NB4 (cell line): Measurements from ENCODE around the gene KAZN.

Experiments
- DNase-seq: peaks from one replicate; pipeline ENCODE4 v3.0.0; 2010; ENCODE audit warnings: low read depth
- H3K4me3 ChIP-seq: one replicate; pipeline ENCODE4 v1.5.1; 2011; ENCODE audit warnings: mild to moderate bottlenecking, low read depth, low read length, moderate library complexity
- MYC ChIP-seq: IDR thresholded peaks from 2 replicates; pipeline ENCODE4 v1.6.1; 2011; ENCODE audit warnings: low read depth, low read length
- POLR2A ChIP-seq: IDR thresholded peaks from 2 replicates; pipeline ENCODE4 v1.6.1; 2011; ENCODE audit warnings: mild to moderate bottlenecking; ENCODE audit not compliant: insufficient read length; ENCODE audit errors: extremely low read depth
- TF ChIP-seq, protein P1 (sequence below): IDR thresholded peaks from 2 replicates; pipeline ENCODE4 v1.6.1; 2011; ENCODE audit warnings: low read depth, low read length
- TF ChIP-seq, protein P2 (sequence below): IDR thresholded peaks from one replicate; pipeline ENCODE4 v1.5.1; 2012; ENCODE audit warnings: low read depth, low read length

The KAZN gene

DNA sequence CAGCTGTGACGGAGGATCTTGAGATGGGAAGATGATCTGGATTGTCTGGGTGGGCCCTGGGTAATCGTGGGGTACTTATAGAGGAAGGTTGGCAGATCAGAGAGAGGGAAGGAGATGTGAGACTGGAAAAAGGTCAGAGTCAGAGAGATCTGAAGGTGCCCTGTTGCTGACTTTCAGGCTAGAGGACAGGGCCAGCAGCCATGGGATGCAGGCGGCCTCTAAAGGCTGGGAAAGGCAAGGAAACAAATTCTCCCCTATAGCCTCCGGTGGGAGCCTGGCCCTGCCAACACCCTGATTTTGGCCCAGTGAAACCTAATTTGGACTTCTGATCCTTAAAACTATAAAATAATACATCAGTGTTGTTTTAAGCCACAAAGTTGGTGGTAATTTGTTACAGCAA lies 401.5 kb downstream of the KAZN start:
- H3K4me3 ChIP-seq: no peak overlapping the region
- DNase-seq: no peak
- TF ChIP-seq, protein P1, sequence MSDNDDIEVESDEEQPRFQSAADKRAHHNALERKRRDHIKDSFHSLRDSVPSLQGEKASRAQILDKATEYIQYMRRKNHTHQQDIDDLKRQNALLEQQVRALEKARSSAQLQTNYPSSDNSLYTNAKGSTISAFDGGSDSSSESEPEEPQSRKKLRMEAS: no peak
- TF ChIP-seq POLR2A (no peak), MYC (no peak)
- TF ChIP-seq, protein P2, sequence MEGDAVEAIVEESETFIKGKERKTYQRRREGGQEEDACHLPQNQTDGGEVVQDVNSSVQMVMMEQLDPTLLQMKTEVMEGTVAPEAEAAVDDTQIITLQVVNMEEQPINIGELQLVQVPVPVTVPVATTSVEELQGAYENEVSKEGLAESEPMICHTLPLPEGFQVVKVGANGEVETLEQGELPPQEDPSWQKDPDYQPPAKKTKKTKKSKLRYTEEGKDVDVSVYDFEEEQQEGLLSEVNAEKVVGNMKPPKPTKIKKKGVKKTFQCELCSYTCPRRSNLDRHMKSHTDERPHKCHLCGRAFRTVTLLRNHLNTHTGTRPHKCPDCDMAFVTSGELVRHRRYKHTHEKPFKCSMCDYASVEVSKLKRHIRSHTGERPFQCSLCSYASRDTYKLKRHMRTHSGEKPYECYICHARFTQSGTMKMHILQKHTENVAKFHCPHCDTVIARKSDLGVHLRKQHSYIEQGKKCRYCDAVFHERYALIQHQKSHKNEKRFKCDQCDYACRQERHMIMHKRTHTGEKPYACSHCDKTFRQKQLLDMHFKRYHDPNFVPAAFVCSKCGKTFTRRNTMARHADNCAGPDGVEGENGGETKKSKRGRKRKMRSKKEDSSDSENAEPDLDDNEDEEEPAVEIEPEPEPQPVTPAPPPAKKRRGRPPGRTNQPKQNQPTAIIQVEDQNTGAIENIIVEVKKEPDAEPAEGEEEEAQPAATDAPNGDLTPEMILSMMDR: no peak

DNA sequence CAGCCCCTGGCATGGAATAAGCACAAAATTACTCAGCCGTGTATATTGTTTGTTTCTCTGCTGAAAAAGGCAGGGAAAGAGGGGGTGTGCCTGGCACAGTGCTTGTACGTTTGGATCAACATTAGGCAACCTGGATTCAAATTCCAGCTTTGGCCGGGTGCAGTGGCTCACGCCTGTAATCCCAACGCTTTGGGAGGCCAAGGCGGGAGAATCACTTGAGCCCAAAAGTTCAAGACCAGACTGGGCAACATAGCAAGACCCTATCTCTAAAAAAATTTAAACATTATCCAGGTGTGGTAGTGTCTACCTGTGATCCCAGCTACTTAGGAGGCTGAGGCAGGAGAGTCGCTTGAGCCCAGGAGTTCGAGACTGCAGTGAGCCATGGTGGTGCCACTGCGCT lies 402.2 kb downstream of the KAZN start:
- DNase-seq: no peak
- TF ChIP-seq MYC: no peak
- no peak for TF ChIP-seq POLR2A
- TF ChIP-seq, protein P1: no peak
- TF ChIP-seq, protein P2: no peak
- H3K4me3 ChIP-seq: no peak overlapping the region

DNA sequence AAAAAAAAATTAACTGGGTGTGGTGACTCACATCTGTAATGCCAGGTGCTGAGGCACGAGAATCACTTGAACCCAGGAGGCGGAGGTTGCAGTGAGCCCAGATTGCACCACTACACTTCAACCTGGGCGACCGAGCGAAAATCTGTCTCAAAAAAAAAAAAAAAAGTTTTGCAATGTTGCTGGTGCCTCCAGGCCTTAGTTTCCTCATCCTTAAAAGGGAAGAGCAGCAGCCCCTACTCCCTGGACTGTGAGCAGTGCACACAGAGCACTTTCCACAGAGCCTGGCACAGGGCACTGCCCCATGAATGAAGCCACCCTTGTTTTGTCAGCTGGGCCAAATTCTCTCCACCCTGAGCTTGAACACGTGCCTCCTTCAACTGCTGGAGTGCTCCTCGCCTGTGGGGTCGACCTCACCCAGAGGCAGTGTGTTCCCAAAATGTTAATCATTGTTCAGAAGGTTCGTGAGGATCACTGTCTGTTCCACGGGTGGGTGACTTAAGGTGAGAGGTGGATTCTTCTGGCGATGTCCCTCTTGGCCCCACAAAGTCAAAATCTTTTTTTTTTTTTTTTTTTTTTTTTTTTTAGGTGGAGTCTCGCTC lies 402.9 kb downstream of the KAZN start:
- TF ChIP-seq, protein P2: no peak
- TF ChIP-seq, protein P1: no peak
- TF ChIP-seq MYC (no peak), POLR2A (no peak)
- no peak overlapping the region for H3K4me3 ChIP-seq
- DNase-seq: no peak

DNA sequence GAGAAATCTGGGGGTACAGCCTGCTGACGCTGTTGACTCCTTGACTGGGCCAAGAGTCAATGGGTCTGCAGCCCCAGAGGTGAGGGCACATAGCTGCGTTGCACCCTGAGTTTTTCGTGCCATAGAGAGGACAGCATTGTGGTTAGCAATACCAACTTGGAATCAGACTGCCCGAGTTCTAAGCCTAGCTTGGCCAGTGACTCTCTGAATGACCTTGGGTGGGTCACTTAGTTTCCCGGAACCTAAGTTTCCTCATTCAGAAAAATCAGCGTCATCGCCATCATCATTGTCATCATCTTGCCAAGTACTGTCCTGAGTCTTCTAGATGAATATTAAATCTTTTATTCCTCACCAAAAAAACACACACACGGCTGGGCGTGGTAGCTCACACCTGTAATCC lies 403.8 kb downstream of the KAZN start:
- H3K4me3 ChIP-seq: no peak overlapping the region
- TF ChIP-seq, protein P1: no peak
- TF ChIP-seq POLR2A (no peak), MYC (no peak)
- TF ChIP-seq, protein P2: no peak
- no peak for DNase-seq

DNA sequence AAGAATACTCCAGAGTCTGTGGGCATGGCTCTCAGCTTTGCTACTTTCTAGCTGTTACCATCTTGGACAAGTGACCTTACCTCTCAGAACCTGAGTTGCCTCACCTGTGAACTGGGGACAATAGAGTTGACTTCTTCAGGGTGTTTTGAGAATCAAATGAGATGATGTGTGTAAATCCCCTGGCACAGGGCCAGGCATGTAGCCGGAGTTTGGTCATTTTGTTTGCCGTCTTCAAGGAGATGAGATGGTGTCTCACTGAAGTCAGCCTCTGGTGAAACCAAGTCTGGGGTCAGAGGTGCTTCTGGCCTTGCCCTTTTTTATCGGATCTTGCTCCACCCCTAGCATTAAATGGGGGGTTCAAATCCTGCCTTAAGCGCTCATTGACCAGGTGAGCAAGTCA lies 405.9 kb downstream of the KAZN start:
- no peak for DNase-seq
- H3K4me3 ChIP-seq: no peak overlapping the region
- TF ChIP-seq, protein P1: no peak
- TF ChIP-seq MYC: no peak
- TF ChIP-seq, protein P2: no peak
- no peak for TF ChIP-seq POLR2A

DNA sequence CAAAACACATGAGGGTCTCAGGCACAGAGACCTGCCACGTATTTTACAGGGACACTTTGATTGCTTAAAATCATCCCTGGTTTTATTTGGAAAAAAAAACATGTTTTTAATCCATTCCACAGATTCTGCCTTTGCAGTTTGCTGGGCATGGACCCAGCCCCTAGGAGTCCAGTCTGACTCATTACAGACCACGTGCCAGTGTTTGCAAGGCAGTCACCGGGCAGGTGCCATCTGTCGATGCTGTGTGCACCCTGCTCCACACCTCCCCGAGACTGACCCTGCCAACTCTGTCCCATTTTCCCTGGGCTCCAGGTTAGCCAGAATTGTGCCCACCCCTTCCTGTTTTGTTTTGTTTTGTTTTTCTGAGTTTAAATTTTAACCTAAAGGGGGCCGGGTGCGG lies 406.6 kb downstream of the KAZN start:
- no peak overlapping the region for H3K4me3 ChIP-seq
- DNase-seq: no peak
- TF ChIP-seq POLR2A (no peak), MYC (no peak)
- TF ChIP-seq, protein P2: no peak
- TF ChIP-seq, protein P1: no peak
